Natural killer cell (primary cell): ENCODE measurements around the gene EPHB2. TPM values are rescaled to one million over a fixed set of nuclear protein-coding genes. Genes with fewer than 3 reads are reported as not detected.

ENCODE experiments used
- ATAC-seq, 3 donors: fragments of 150-1000 bp in 2 of 3; fragments of 200-7000 bp in 1 of 3; cut with Tn5 transposase; 1 replicate in 1 of 3; 2 replicates in 2 of 3; pipeline ENCODE4 v1.10.0; 2021; ENCODE audit warnings: mild to moderate bottlenecking in 2 of 3, moderate library complexity in 2 of 3
- DNase-seq, 2 donors: peaks; one replicate each; pipeline versions ENCODE4 v3.0.0 to v3.0.0-alpha.2; 2013 to 2021; ENCODE audit warnings: mixed read lengths in 1 of 2
- H3K27ac ChIP-seq: one replicate; pipeline ENCODE4 v1.5.1; 2013; ENCODE audit warnings: mild to moderate bottlenecking, low read length
- H3K27me3 ChIP-seq: one replicate; pipeline ENCODE4 v1.6.1; 2013; ENCODE audit warnings: low read length; ENCODE audit not compliant: control insufficient read depth, insufficient read depth
- H3K36me3 ChIP-seq: one replicate; pipeline ENCODE4 v1.6.1; 2013; ENCODE audit warnings: low read length; ENCODE audit not compliant: control insufficient read depth, insufficient read depth
- H3K4me1 ChIP-seq: one replicate; pipeline ENCODE4 v1.6.1; 2013; ENCODE audit warnings: low read length; ENCODE audit not compliant: control insufficient read depth, insufficient read depth
- H3K4me3 ChIP-seq: one replicate; pipeline ENCODE4 v1.5.1; 2013; ENCODE audit warnings: low read length
- H3K9me3 ChIP-seq: one replicate; pipeline ENCODE4 v1.6.1; 2013; ENCODE audit warnings: low read length; ENCODE audit not compliant: control insufficient read depth, insufficient read depth
- H3K27ac Mint-ChIP-seq, 2 donors: one replicate each; pipeline ENCODE4 v1.8.0; 2022; ENCODE audit warnings: mild to moderate bottlenecking in 2 of 2, mixed read lengths in 2 of 2, moderate library complexity in 1 of 2
- H3K27me3 Mint-ChIP-seq, 2 donors: one replicate each; pipeline ENCODE4 v1.8.0; 2022; ENCODE audit warnings: low read depth in 2 of 2, mixed read lengths in 2 of 2
- H3K36me3 Mint-ChIP-seq: one replicate; pipeline ENCODE4 v1.8.0; 2022; ENCODE audit warnings: mixed read lengths
- H3K4me1 Mint-ChIP-seq, 2 donors: one replicate each; pipeline ENCODE4 v1.8.0; 2022; ENCODE audit warnings: mixed read lengths in 2 of 2
- H3K4me3 Mint-ChIP-seq: one replicate; pipeline ENCODE4 v1.8.0; 2022; ENCODE audit warnings: mild to moderate bottlenecking, moderate library complexity, mixed read lengths
- H3K9me3 Mint-ChIP-seq, 2 donors: one replicate each; pipeline ENCODE4 v1.8.0; 2022; ENCODE audit warnings: mixed read lengths in 2 of 2
- CTCF ChIP-seq: fragments of 200-600 bp; IDR thresholded peaks from one replicate; pipeline ENCODE4 v1.8.0; 2022; ENCODE audit warnings: antibody characterized with exemption
- WGBS: methylation state at CpG from one replicate; pipeline ENCODE4 v1.1.7; 2013; ENCODE audit warnings: missing lambda C conversion rate; ENCODE audit not compliant: insufficient coverage; 5-methylcytosine and 5-hydroxymethylcytosine counted together
- intact Hi-C: fragments of 100-400 bp; cut with micrococcal nuclease; formaldehyde crosslinking; loops from one replicate; pipeline ENCODE4 v1.14.2; 2022
- total RNA-seq, 4 donors: library from RNA; stranded (reverse); fragments of 120-200 nt in 1 of 4; gene quantifications; one replicate each; pipeline versions ENCODE4 v1.2.3 to v1.2.4, GENCODE V29; 2013 to 2022

Gene EPHB2
- total RNA-seq, 3 donors from 2014 or later (not counting 1 experiment from before 2014, with no cell fraction given): 0.14 to 0.23 TPM; not detected in 1

- TF ChIP-seq CTCF: no peak
- Mint-ChIP-seq H3K4me1 (no peaks in the 10 kb centered on the region), H3K4me3 (no peak overlapping the region), H3K36me3 (no peaks in the 10 kb centered on the region), H3K27me3 (peaks cover 0 to 11% of the 10 kb centered on the region in 2 donors), H3K9me3 (no peaks in the 10 kb centered on the region), H3K27ac (no peak overlapping the region)
- Histone ChIP-seq H3K4me1 (no peaks in the 10 kb centered on the region), H3K36me3 (no peaks in the 10 kb centered on the region), H3K9me3 (no peaks in the 10 kb centered on the region), H3K4me3 (no peak overlapping the region), H3K27ac (no peak overlapping the region), H3K27me3 (no peaks in the 10 kb centered on the region)
- WGBS: 83% methylated on average over 9 of the region's 9 CpGs
- intact Hi-C loops: no loop called here
- DNase-seq (no peak), ATAC-seq (no peak)
Observed at GRCh38 chr1:22778862-22779520, 68.4 kb downstream of the EPHB2 start.

GRCh38 chr1:22780696-22781095 lies 70.1 kb downstream of the EPHB2 start:
- DNase-seq: no peak
- Mint-ChIP-seq H3K4me1 (no peaks in the 10 kb centered on the region), H3K27ac (no peak overlapping the region), H3K36me3 (no peaks in the 10 kb centered on the region), H3K4me3 (no peak overlapping the region), H3K27me3 (peaks cover 0 to 9% of the 10 kb centered on the region in 2 donors), H3K9me3 (no peaks in the 10 kb centered on the region)
- Histone ChIP-seq H3K27me3 (no peaks in the 10 kb centered on the region), H3K36me3 (no peaks in the 10 kb centered on the region), H3K27ac (no peak overlapping the region), H3K9me3 (no peaks in the 10 kb centered on the region), H3K4me1 (no peaks in the 10 kb centered on the region), H3K4me3 (no peak overlapping the region)
- no peak for ATAC-seq
- no peak for TF ChIP-seq CTCF
- WGBS: 86% methylated on average over 14 of the region's 14 CpGs
- intact Hi-C loops: no loop called here

- 88% methylated on average over 4 of the region's 4 CpGs for WGBS
- TF ChIP-seq CTCF: no peak
- Mint-ChIP-seq H3K9me3 (no peaks in the 10 kb centered on the region), H3K4me3 (no peak overlapping the region), H3K27ac (no peak overlapping the region), H3K4me1 (no peaks in the 10 kb centered on the region), H3K36me3 (no peaks in the 10 kb centered on the region), H3K27me3 (peaks cover 0 to 6% of the 10 kb centered on the region in 2 donors)
- Histone ChIP-seq H3K36me3 (no peaks in the 10 kb centered on the region), H3K4me3 (no peak overlapping the region), H3K4me1 (no peaks in the 10 kb centered on the region), H3K27ac (no peak overlapping the region), H3K27me3 (no peaks in the 10 kb centered on the region), H3K9me3 (no peaks in the 10 kb centered on the region)
- intact Hi-C loops: no loop called here
- DNase-seq: no peak
- ATAC-seq: no peak
Observed at GRCh38 chr1:22781483-22781882, 70.8 kb downstream of the EPHB2 start.

- no peaks in the 10 kb centered on the region for H3K27me3 ChIP-seq
- no peaks in the 10 kb centered on the region for H3K4me1 Mint-ChIP-seq
- DNase-seq (no peak), ATAC-seq (no peak)
- H3K4me3 Mint-ChIP-seq: no peak overlapping the region
- no peaks in the 10 kb centered on the region for H3K27me3 Mint-ChIP-seq
- no peaks in the 10 kb centered on the region for H3K36me3 ChIP-seq
- TF ChIP-seq CTCF: no peak
- H3K9me3 ChIP-seq: no peaks in the 10 kb centered on the region
- H3K9me3 Mint-ChIP-seq: no peaks in the 10 kb centered on the region
- WGBS: 84% methylated on average over 7 of the region's 8 CpGs
- H3K27ac ChIP-seq: no peak overlapping the region
- H3K4me1 ChIP-seq: no peaks in the 10 kb centered on the region
- H3K36me3 Mint-ChIP-seq: no peaks in the 10 kb centered on the region
- no peak overlapping the region for H3K4me3 ChIP-seq
- H3K27ac Mint-ChIP-seq: no peak overlapping the region
- intact Hi-C loops: no loop called here
Observed at GRCh38 chr1:22782406-22782805, 71.8 kb downstream of the EPHB2 start.
